Endothelial cell of umbilical vein (primary cell): ENCODE measurements around the gene TIMM10B. TPM values are rescaled to one million over a fixed set of nuclear protein-coding genes. Genes with fewer than 3 reads are reported as not detected.

ENCODE experiments used
- BruUV-seq: library from RNA; stranded (reverse); fragments of 400-500 nt; replicated peaks from 2 replicates; lab custom pipeline; 2021; lab: Mats Ljungman, UMichigan
- CTCF ChIA-PET: fragments of 300-600, 350-600 bp; sonication (Branson Sonifier 250); formaldehyde crosslinking; loops from one replicate; lab custom pipeline; 2021; ENCODE audit warnings: antibody characterized with exemption, inconsistent platforms; lab: Charles Lee
- POLR2A ChIA-PET: fragments of 300-600, 350-600 bp; sonication (Branson Sonifier 250); formaldehyde crosslinking; loops from one replicate; lab custom pipeline; 2021; ENCODE audit warnings: antibody characterized with exemption, inconsistent platforms; lab: Charles Lee
- DNase-seq: peaks from one replicate; pipeline ENCODE4 v3.0.0-alpha.2; 2011; ENCODE audit warnings: low read depth, low spot score
- FAIRE-seq: peaks from 2 replicates; lab custom pipeline; 2011; peaks lifted over from hg19 to GRCh38; lab: Jason Lieb, UNC
- H2AFZ ChIP-seq: 2 replicates; pipeline ENCODE4 v1.6.0; 2012; ENCODE audit warnings: low read depth, low read length, control low read depth, inconsistent platforms
- H3K27ac ChIP-seq: 2 replicates; pipeline ENCODE4 v1.5.1; 2011; ENCODE audit warnings: low read depth, mild to moderate bottlenecking, control low read depth, low read length, moderate library complexity; ENCODE audit not compliant: insufficient read depth
- H3K27me3 ChIP-seq, 2 experiments: 2 replicates each; pipeline versions ENCODE4 v1.6.0 to v1.6.1; 2011; ENCODE audit warnings: low read length in 2 of 2, mixed read lengths in 1 of 2; ENCODE audit not compliant: control insufficient read depth in 2 of 2, insufficient read depth in 2 of 2
- H3K36me3 ChIP-seq, 2 experiments: 2 replicates in 1 of 2; 3 replicates in 1 of 2; pipeline ENCODE4 v1.5.1; 2011; ENCODE audit warnings: low read length in 2 of 2, mild to moderate bottlenecking in 1 of 2, moderate library complexity in 1 of 2; ENCODE audit not compliant: control insufficient read depth in 2 of 2, insufficient read depth in 2 of 2; ENCODE audit errors: extremely low read depth in 1 of 2
- H3K4me1 ChIP-seq: 3 replicates; pipeline ENCODE4 v1.5.1; 2011; ENCODE audit warnings: mild to moderate bottlenecking, low read length; ENCODE audit not compliant: control insufficient read depth, insufficient read depth; ENCODE audit errors: extremely low read depth
- H3K4me2 ChIP-seq: 2 replicates; pipeline ENCODE4 v1.6.1; 2011; ENCODE audit warnings: low read length, control low read depth, mixed read lengths; ENCODE audit not compliant: insufficient read depth
- H3K4me3 ChIP-seq, 3 experiments: fragments of 200-600 bp in 1 of 3; sonication (generic), shearing (Covaris generic) in 1 of 3; replicated peaks in 1 of 3; 2 replicates each; pipeline ENCODE4 v1.5.1; 2011 to 2016; ENCODE audit warnings: control low read depth in 3 of 3, low read length in 3 of 3, mild to moderate bottlenecking in 2 of 3, inconsistent platforms in 1 of 3, low read depth in 1 of 3, moderate library complexity in 1 of 3; ENCODE audit not compliant: insufficient read depth in 1 of 3
- H3K79me2 ChIP-seq: 2 replicates; pipeline ENCODE4 v1.6.0; 2012; ENCODE audit warnings: low read length, inconsistent platforms; ENCODE audit not compliant: control insufficient read depth, insufficient read depth
- H3K9ac ChIP-seq: replicated peaks from 2 replicates; pipeline ENCODE3; 2011; ENCODE audit warnings: low read length, control low read depth; ENCODE audit not compliant: insufficient read depth; ENCODE audit errors: extremely low read depth
- H3K9me1 ChIP-seq: replicated peaks from 3 replicates; pipeline ENCODE4 v1.6.0; 2011; ENCODE audit warnings: mild to moderate bottlenecking, low read length; ENCODE audit not compliant: control insufficient read depth, insufficient read depth; ENCODE audit errors: extremely low read depth
- H3K9me3 ChIP-seq: replicated peaks from 2 replicates; pipeline ENCODE4 v1.5.1; 2012; ENCODE audit warnings: low read length, inconsistent platforms; ENCODE audit not compliant: control insufficient read depth, insufficient read depth
- H4K20me1 ChIP-seq: replicated peaks from 2 replicates; pipeline ENCODE3; 2011; ENCODE audit warnings: mild to moderate bottlenecking, low read length; ENCODE audit not compliant: control insufficient read depth, insufficient read depth; ENCODE audit errors: extremely low read depth
- CTCF ChIP-seq, 2 donors: IDR thresholded peaks; 1 replicate in 1 of 2; 2 replicates in 1 of 2; pipeline ENCODE4 v1.5.1; 2011; ENCODE audit warnings: low read length in 2 of 2, mild to moderate bottlenecking in 2 of 2, moderate library complexity in 2 of 2, control low read depth in 1 of 2, inconsistent platforms in 1 of 2, low read depth in 1 of 2; ENCODE audit not compliant: insufficient read depth in 1 of 2; ENCODE audit errors: extremely low read depth in 1 of 2
- EZH2 ChIP-seq: IDR thresholded peaks from 2 replicates; pipeline ENCODE4 v1.6.1; 2012; ENCODE audit warnings: borderline replicate concordance, low read depth, mild to moderate bottlenecking, moderate library complexity, low read length, inconsistent platforms; ENCODE audit not compliant: severe bottlenecking
- FOS ChIP-seq: IDR thresholded peaks from 2 replicates; pipeline ENCODE4 v1.6.1; 2011; ENCODE audit warnings: mild to moderate bottlenecking, low read length, moderate library complexity, borderline replicate concordance; ENCODE audit not compliant: insufficient read depth
- GATA2 ChIP-seq: IDR thresholded peaks from 2 replicates; pipeline ENCODE4 v1.7.0; 2011; ENCODE audit warnings: low read depth, mild to moderate bottlenecking, moderate library complexity, mixed read lengths, low read length; ENCODE audit not compliant: insufficient read length, insufficient read depth
- JUN ChIP-seq: IDR thresholded peaks from 2 replicates; pipeline ENCODE4 v1.6.1; 2011; ENCODE audit warnings: borderline replicate concordance, low read depth; ENCODE audit not compliant: insufficient read length, insufficient read depth
- MAX ChIP-seq: IDR thresholded peaks from 2 replicates; pipeline ENCODE4 v1.6.1; 2011; ENCODE audit not compliant: insufficient read depth, insufficient read length
- MYC ChIP-seq: IDR thresholded peaks from one replicate; pipeline ENCODE4 v1.6.1; 2011; ENCODE audit warnings: mild to moderate bottlenecking, low read depth, low read length
- POLR2A ChIP-seq: IDR thresholded peaks from 2 replicates; pipeline ENCODE4 v1.6.1; 2012; ENCODE audit warnings: low read depth, mild to moderate bottlenecking, control low read depth, low read length
- POLR2AphosphoS5 ChIP-seq: IDR thresholded peaks from 2 replicates; pipeline ENCODE4 v1.6.1; 2012; ENCODE audit warnings: low read depth, mild to moderate bottlenecking, control low read depth, low read length, moderate library complexity; ENCODE audit not compliant: insufficient read depth
- dilution Hi-C: fragments of 300-500 bp; cut with MboI; formaldehyde crosslinking; loops from one replicate; pipeline ENCODE4 v1.15.0; 2019; ENCODE audit warnings: low sequenced_read_pairs; ENCODE audit not compliant: extremely low pct_ligation_motif_present
- intact Hi-C: fragments of 100-400 bp; cut with micrococcal nuclease; formaldehyde crosslinking; loops from one replicate; pipeline ENCODE4 v1.10.0; 2022
- polyA plus RNA-seq, 4 experiments: library from polyadenylated mRNA; depleted of rRNA in 3 of 4; stranded (reverse) in 3 of 4; unstranded in 1 of 4; fragments of >200 nt; gene quantifications; 2 replicates each; pipeline versions ENCODE4 v1.2.1 to v1.2.3, GENCODE V29; 2011 to 2012; ENCODE audit warnings: missing spikeins in 1 of 4
- total RNA-seq: library from RNA; stranded (reverse); gene quantifications from 2 replicates; pipeline ENCODE4 v1.2.3, GENCODE V29; 2021

Gene TIMM10B
- total and polyA plus RNA-seq, 2 donors (not counting 3 experiments of a cell fraction or from before 2014, with no cell fraction given): 31.3 to 36.5 TPM

GRCh38 chr11:6457581-6458320 lies 23.6 kb upstream of the TIMM10B start:
- ChIA-PET CTCF (interaction anchor here (0.7 to 0.9 kb wide), 2 partner anchors 10 to 14 kb away, joined by 3 read pairs; no protein-coding TSS in a partner anchor), POLR2A (no interaction called here)
- no peak for TF ChIP-seq FOS
- no peak for TF ChIP-seq JUN
- TF ChIP-seq MAX: no peak
- no peak for TF ChIP-seq EZH2
- TF ChIP-seq POLR2A: no peak
- TF ChIP-seq POLR2AphosphoS5: no peak
- no peak for TF ChIP-seq MYC
- no peak for TF ChIP-seq GATA2
- TF ChIP-seq CTCF (IDR thresholded peaks at IDR 0.05; ENCODE audit: extremely low read depth in 1 of 2, insufficient read depth in 1 of 2, low read depth in 1 of 2, low read length in 2 of 2): no peak
- no peaks in the 10 kb centered on the region for H3K4me1 ChIP-seq
- no peaks in the 10 kb centered on the region for H3K9me3 ChIP-seq
- no peak overlapping the region for H3K4me2 ChIP-seq
- no peak overlapping the region for H3K4me3 ChIP-seq
- no peaks in the 10 kb centered on the region for H4K20me1 ChIP-seq
- DNase-seq: no peak
- no peak overlapping the region for H3K27ac ChIP-seq
- BruUV-seq: no TSS peak
- intact Hi-C loops (no loop called here), dilution Hi-C loops (no loop called here)
- H3K79me2 ChIP-seq: no peaks in the 10 kb centered on the region
- no peaks in the 10 kb centered on the region for H3K27me3 ChIP-seq
- peaks cover 0 to 38% of the 10 kb centered on the region in 2 experiments for H3K36me3 ChIP-seq
- no peak for FAIRE-seq
- no peak overlapping the region for H2AFZ ChIP-seq
- H3K9me1 ChIP-seq: no peaks in the 10 kb centered on the region
- no peak overlapping the region for H3K9ac ChIP-seq
